Adrenal gland (tissue), 12 donors: ENCODE measurements around the gene PPIF. TPM values are rescaled to one million over a fixed set of nuclear protein-coding genes. Genes with fewer than 3 reads are reported as not detected.
A peak's percentile ranks its signal among the peaks of the same experiment; 100 is the strongest.

Source experiments
- DNase-seq, 7 donors: peaks; one replicate each; pipeline ENCODE4 v3.0.0-alpha.2; 2019 to 2020
- H3K27ac ChIP-seq, 5 donors: fragments of 200-600 bp; sonication (generic) in 4 of 5; 1 replicate in 3 of 5; 2 replicates in 2 of 5; pipeline versions ENCODE4 v1.5.1 to v1.8.0; 2016 to 2020; ENCODE audit warnings: mild to moderate bottlenecking in 1 of 5
- H3K27me3 ChIP-seq: fragments of 200-600 bp; 2 replicates; pipeline ENCODE4 v1.8.0; 2021
- H3K36me3 ChIP-seq, 2 donors: fragments of 200-600 bp; replicated peaks in 1 of 2; 1 replicate in 1 of 2; 2 replicates in 1 of 2; pipeline versions ENCODE4 v1.5.1 to v1.8.0; 2018 to 2022
- H3K4me1 ChIP-seq, 2 donors: fragments of 200-600 bp; replicated peaks in 1 of 2; 1 replicate in 1 of 2; 2 replicates in 1 of 2; pipeline versions ENCODE4 v1.5.1 to v1.8.0; 2018 to 2021
- H3K4me3 ChIP-seq, 4 donors: fragments of 200-600 bp; sonication (generic) in 3 of 4; one replicate each; pipeline ENCODE4 v1.5.1; 2016 to 2018
- H3K9me3 ChIP-seq, 3 donors: fragments of 200-600 bp; sonication (generic) in 1 of 3; replicated peaks in 1 of 3; 1 replicate in 2 of 3; 2 replicates in 1 of 3; pipeline versions ENCODE4 v1.5.1 to v1.8.0; 2016 to 2021
- CTCF ChIP-seq, 6 experiments: fragments of 450-650 bp in 4 of 6; fragments of 200-600 bp in 2 of 6; sonication (generic) in 1 of 6; IDR thresholded peaks; 1 replicate in 5 of 6; 2 replicates in 1 of 6; pipeline versions ENCODE4 v1.5.1 to v1.8.0; 2016 to 2021; ENCODE audit warnings: antibody characterized with exemption in 6 of 6, mild to moderate bottlenecking in 2 of 6, moderate library complexity in 1 of 6
- POLR2A ChIP-seq, 2 donors: fragments of 450-650 bp; IDR thresholded peaks; one replicate each; pipeline ENCODE4 v1.6.1; 2017; ENCODE audit warnings: antibody characterized with exemption in 2 of 2, mild to moderate bottlenecking in 2 of 2, moderate library complexity in 1 of 2
- WGBS, 4 donors: extraction: QIAGEN DNeasy Blood & Tissue Kit in 2 of 4; methylation state at CpG; one replicate each; pipeline versions ENCODE4 v1.1.5 to v1.1.7; 2013 to 2017; 5-methylcytosine and 5-hydroxymethylcytosine counted together
- intact Hi-C, 2 donors: fragments of 100-400 bp; cut with DNase I; formaldehyde crosslinking; loops; one replicate each; pipeline versions ENCODE4 v1.14.1 to v1.15.0; 2022 to 2023
- polyA plus RNA-seq, 3 donors: library from polyadenylated mRNA; stranded (reverse); fragments of 200-250 nt in 2 of 3; fragments of 350-450 nt in 1 of 3; fragmentation: Illumina TruSeq in 1 of 3; extraction: RNeasy Lipid Tissue Mini Kit (QIAGEN cat#74804) in 1 of 3; gene quantifications; one replicate each; pipeline ENCODE4 v1.2.3, GENCODE V29; 2013 to 2014
- total RNA-seq, 9 donors: library from RNA; depleted of rRNA in 4 of 9; stranded (reverse); fragments of >200 nt in 4 of 9; fragments of 120-200 nt in 1 of 9; fragmentation: NEBNext Ultra II Directional in 1 of 9; extraction: Animal tissue kit (Norgen Biotek cat#: 25700) in 1 of 9; gene quantifications; one replicate each; pipeline versions ENCODE4 v1.1.0 to v1.2.4, GENCODE V29; 2013 to 2023
- donor health status: healthy with polysubstance abuse.
- donor health status: Bipolar disorder and iron deficiency.
- donor health status: DM: yes; HTN: yes; CAD: no.
- donor health status: DM: no; HTN: no; CAD: no.
- donor health status: DM: no; HTN: no; CAD: no.
- donor health status: DM: yes; HTN: yes; CAD: no.

PPIF gene
- total and polyA plus RNA-seq, 12 donors = 43.8 to 619 (median 216) TPM

GRCh38 chr10:79393924-79394610 lies 46.8 kb downstream of the PPIF start:
- Histone ChIP-seq H3K9me3 (no peaks in the 10 kb centered on the region), H3K4me1 (peaks cover 5 to 25% of the 10 kb centered on the region in 2 donors), H3K27ac (peak overlapping the region in 1 of 5 donors; percentile 29), H3K36me3 (peaks cover 0 to 9% of the 10 kb centered on the region in 2 donors), H3K27me3 (no peaks in the 10 kb centered on the region), H3K4me3 (no peak overlapping the region)
- no peak for DNase-seq
- 90 to 95% (median 93%) methylated on average over 17 of the region's 17 CpGs for WGBS, 4 donors
- intact Hi-C loops = no loop called here
- no peak for TF ChIP-seq CTCF (IDR thresholded peaks at IDR 0.05)
- no peak for TF ChIP-seq POLR2A (IDR thresholded peaks at IDR 0.05)

GRCh38 chr10:79394664-79395063 lies 47.4 kb downstream of the PPIF start:
- no peak for DNase-seq
- peak overlapping the region in 1 of 5 donors; percentile 29 for H3K27ac ChIP-seq
- 80 to 91% (median 89%) methylated on average over 5 of the region's 5 CpGs for WGBS, 4 donors
- no peaks in the 10 kb centered on the region for H3K27me3 ChIP-seq
- TF ChIP-seq CTCF (IDR thresholded peaks at IDR 0.05) (no peak), POLR2A (IDR thresholded peaks at IDR 0.05) (no peak)
- H3K4me1 ChIP-seq = peaks cover 7 to 31% of the 10 kb centered on the region in 2 donors
- H3K4me3 ChIP-seq = no peak overlapping the region
- H3K9me3 ChIP-seq = no peaks in the 10 kb centered on the region
- intact Hi-C loops = no loop called here
- H3K36me3 ChIP-seq = peaks cover 0 to 9% of the 10 kb centered on the region in 2 donors

GRCh38 chr10:79396520-79396919 lies 49.3 kb downstream of the PPIF start:
- WGBS, 4 donors = 86 to 94% (median 88%) methylated on average over 3 to 5 of the region's 5 CpGs
- H3K9me3 ChIP-seq = no peaks in the 10 kb centered on the region
- no peaks in the 10 kb centered on the region for H3K27me3 ChIP-seq
- H3K4me1 ChIP-seq = peaks cover 7 to 49% of the 10 kb centered on the region in 2 donors
- H3K36me3 ChIP-seq = peaks cover 0 to 9% of the 10 kb centered on the region in 2 donors
- H3K27ac ChIP-seq = peak overlapping the region in 1 of 5 donors; percentile 88
- intact Hi-C loops = no loop called here
- TF ChIP-seq CTCF (IDR thresholded peaks at IDR 0.05) = no peak
- TF ChIP-seq POLR2A (IDR thresholded peaks at IDR 0.05) = no peak
- no peak for DNase-seq
- H3K4me3 ChIP-seq = no peak overlapping the region

GRCh38 chr10:79397051-79397450 lies 49.8 kb downstream of the PPIF start:
- no peak for TF ChIP-seq POLR2A (IDR thresholded peaks at IDR 0.05)
- Histone ChIP-seq H3K4me1 (peaks cover 12 to 54% of the 10 kb centered on the region in 2 donors), H3K27ac (peak overlapping the region in 2 of 5 donors; percentile 80 to 88), H3K9me3 (no peaks in the 10 kb centered on the region), H3K27me3 (no peaks in the 10 kb centered on the region), H3K4me3 (no peak overlapping the region), H3K36me3 (peaks cover 0 to 9% of the 10 kb centered on the region in 2 donors)
- intact Hi-C loops = no loop called here
- no peak for DNase-seq
- WGBS, 4 donors = 66 to 82% (median 72%) methylated on average over 6 of the region's 6 CpGs
